ENCODE data around the gene FZD4.

Gene FZD4

GRCh38 chr11:86910592-86910991 lies 44.6 kb downstream of the FZD4 start:
- no peaks in the 10 kb centered on the region for H3K36me3 Mint-ChIP-seq (ENCODE audit: insufficient read depth)
- H3K9me3 Mint-ChIP-seq: no peaks in the 10 kb centered on the region
- no peak overlapping the region for H3K27ac Mint-ChIP-seq (ENCODE audit: low read depth)

GRCh38 chr11:86906198-86906597 lies 49.0 kb downstream of the FZD4 start:
- H3K27ac Mint-ChIP-seq (ENCODE audit: low read depth): no peak overlapping the region
- no peaks in the 10 kb centered on the region for H3K36me3 Mint-ChIP-seq (ENCODE audit: insufficient read depth)
- no peaks in the 10 kb centered on the region for H3K9me3 Mint-ChIP-seq
- ATAC-seq (replicated peaks; ENCODE audit: extremely low read depth, poor library complexity, severe bottlenecking) (no peak), DNase-seq (ENCODE audit: low spot score in 2 of 2) (no peak)
- H3K4me1 Mint-ChIP-seq: no peaks in the 10 kb centered on the region
- H3K4me3 Mint-ChIP-seq: no peak overlapping the region
- no peaks in the 10 kb centered on the region for H3K27me3 Mint-ChIP-seq

More at GRCh38 chr11:86910592-86910991, 44.6 kb downstream of the FZD4 start:
- Mint-ChIP-seq H3K4me1 (no peaks in the 10 kb centered on the region), H3K4me3 (no peak overlapping the region), H3K27me3 (peaks cover 20% of the 10 kb centered on the region)
- DNase-seq (ENCODE audit: low spot score in 2 of 2): no peak
- no peak for ATAC-seq (replicated peaks; ENCODE audit: extremely low read depth, poor library complexity, severe bottlenecking)

GRCh38 chr11:86905252-86905651 lies 49.9 kb downstream of the FZD4 start:
- DNase-seq (ENCODE audit: low spot score in 2 of 2) (no peak), ATAC-seq (replicated peaks; ENCODE audit: extremely low read depth, poor library complexity, severe bottlenecking) (no peak)
- Mint-ChIP-seq H3K9me3 (no peaks in the 10 kb centered on the region), H3K4me3 (no peak overlapping the region), H3K4me1 (no peaks in the 10 kb centered on the region), H3K27ac (ENCODE audit: low read depth) (no peak overlapping the region), H3K27me3 (no peaks in the 10 kb centered on the region), H3K36me3 (ENCODE audit: insufficient read depth) (no peaks in the 10 kb centered on the region)

GRCh38 chr11:86904001-86904400 lies 51.2 kb downstream of the FZD4 start:
- H3K9me3 Mint-ChIP-seq: no peaks in the 10 kb centered on the region
- H3K27me3 Mint-ChIP-seq: no peaks in the 10 kb centered on the region
- ATAC-seq (replicated peaks; ENCODE audit: extremely low read depth, poor library complexity, severe bottlenecking): no peak
- H3K4me1 Mint-ChIP-seq: no peaks in the 10 kb centered on the region
- no peaks in the 10 kb centered on the region for H3K36me3 Mint-ChIP-seq (ENCODE audit: insufficient read depth)
- no peak overlapping the region for H3K27ac Mint-ChIP-seq (ENCODE audit: low read depth)
- no peak overlapping the region for H3K4me3 Mint-ChIP-seq
- DNase-seq (ENCODE audit: low spot score in 2 of 2): no peak

GRCh38 chr11:86902345-86902744 lies 52.9 kb downstream of the FZD4 start:
- Mint-ChIP-seq H3K4me3 (no peak overlapping the region), H3K4me1 (no peaks in the 10 kb centered on the region), H3K9me3 (no peaks in the 10 kb centered on the region), H3K36me3 (ENCODE audit: insufficient read depth) (no peaks in the 10 kb centered on the region), H3K27ac (ENCODE audit: low read depth) (no peak overlapping the region), H3K27me3 (no peaks in the 10 kb centered on the region)
- DNase-seq (ENCODE audit: low spot score in 2 of 2) (no peak), ATAC-seq (replicated peaks; ENCODE audit: extremely low read depth, poor library complexity, severe bottlenecking) (no peak)

- H3K9me3 Mint-ChIP-seq: no peaks in the 10 kb centered on the region
- no peak overlapping the region for H3K27ac Mint-ChIP-seq (ENCODE audit: low read depth)
- H3K4me3 Mint-ChIP-seq: no peak overlapping the region
- H3K36me3 Mint-ChIP-seq (ENCODE audit: insufficient read depth): no peaks in the 10 kb centered on the region
- DNase-seq (ENCODE audit: low spot score in 2 of 2): no peak
- no peaks in the 10 kb centered on the region for H3K4me1 Mint-ChIP-seq
- peaks cover 2% of the 10 kb centered on the region for H3K27me3 Mint-ChIP-seq
- ATAC-seq (replicated peaks; ENCODE audit: extremely low read depth, poor library complexity, severe bottlenecking): no peak
Observed at GRCh38 chr11:86901599-86901998, 53.6 kb downstream of the FZD4 start.

GRCh38 chr11:86900162-86900561 lies 55.0 kb downstream of the FZD4 start:
- no peaks in the 10 kb centered on the region for H3K9me3 Mint-ChIP-seq
- H3K4me1 Mint-ChIP-seq: no peaks in the 10 kb centered on the region
- ATAC-seq (replicated peaks; ENCODE audit: extremely low read depth, poor library complexity, severe bottlenecking) (no peak), DNase-seq (ENCODE audit: low spot score in 2 of 2) (no peak)
- no peak overlapping the region for H3K27ac Mint-ChIP-seq (ENCODE audit: low read depth)
- H3K36me3 Mint-ChIP-seq (ENCODE audit: insufficient read depth): no peaks in the 10 kb centered on the region
- H3K4me3 Mint-ChIP-seq: no peak overlapping the region
- peaks cover 9% of the 10 kb centered on the region for H3K27me3 Mint-ChIP-seq

- H3K27ac Mint-ChIP-seq (ENCODE audit: low read depth): no peak overlapping the region
- no peaks in the 10 kb centered on the region for H3K9me3 Mint-ChIP-seq
- no peak for ATAC-seq (replicated peaks; ENCODE audit: extremely low read depth, poor library complexity, severe bottlenecking)
- no peak overlapping the region for H3K4me3 Mint-ChIP-seq
- H3K27me3 Mint-ChIP-seq: peaks cover 9% of the 10 kb centered on the region
- DNase-seq (ENCODE audit: low spot score in 2 of 2): no peak
- no peaks in the 10 kb centered on the region for H3K4me1 Mint-ChIP-seq
- H3K36me3 Mint-ChIP-seq (ENCODE audit: insufficient read depth): no peaks in the 10 kb centered on the region
Observed at GRCh38 chr11:86898689-86899088, 56.5 kb downstream of the FZD4 start.

- Mint-ChIP-seq H3K4me3 (no peak overlapping the region), H3K27ac (ENCODE audit: low read depth) (no peak overlapping the region), H3K36me3 (ENCODE audit: insufficient read depth) (no peaks in the 10 kb centered on the region), H3K4me1 (no peaks in the 10 kb centered on the region), H3K9me3 (no peaks in the 10 kb centered on the region), H3K27me3 (peaks cover 9% of the 10 kb centered on the region)
- DNase-seq (ENCODE audit: low spot score in 2 of 2) (no peak), ATAC-seq (replicated peaks; ENCODE audit: extremely low read depth, poor library complexity, severe bottlenecking) (no peak)
Observed at GRCh38 chr11:86896441-86896841, 58.8 kb downstream of the FZD4 start.

Data from central memory CD8-positive, alpha-beta T cell (primary cell).